Peyer's patch (tissue), 4 donors: ENCODE results near the gene TMEM175.

Experiments
- POLR2A ChIP-seq, 2 donors: fragments of 450-650 bp; IDR thresholded peaks; one replicate each; pipeline ENCODE4 v1.5.1; 2017; ENCODE audit warnings: antibody characterized with exemption in 2 of 2, mild to moderate bottlenecking in 2 of 2, moderate library complexity in 2 of 2
- TF ChIP-seq, protein P1 (sequence below), 6 experiments: fragments of 450-650 bp in 4 of 6; fragments of 200-600 bp in 2 of 6; sonication (generic) in 1 of 6; IDR thresholded peaks; one replicate each; pipeline ENCODE4 v1.5.1; 2017 to 2019; ENCODE audit warnings: antibody characterized with exemption in 6 of 6, mild to moderate bottlenecking in 3 of 6, moderate library complexity in 1 of 6

DNA sequence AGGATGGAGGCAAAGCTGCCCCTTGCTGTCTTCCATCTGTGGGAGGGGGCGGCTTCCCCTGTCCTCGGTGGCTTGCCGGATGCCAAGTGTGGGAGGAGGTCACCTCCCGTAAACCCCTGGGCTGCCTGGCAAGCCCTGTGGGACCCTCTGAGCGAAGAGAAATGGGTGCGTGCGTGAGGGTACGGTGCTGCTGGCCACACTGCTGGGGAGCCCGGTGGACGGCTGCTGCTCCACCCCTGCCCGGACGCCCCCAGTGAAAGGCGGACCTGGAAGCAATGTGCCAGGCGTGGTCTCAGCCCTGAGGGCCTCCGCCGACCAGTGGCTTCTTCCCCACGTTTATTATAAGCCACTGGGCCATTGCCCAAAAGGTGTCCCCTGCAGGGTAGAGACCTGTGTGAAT, 50.0 kb downstream of the TMEM175 start:
- TF ChIP-seq, protein P1, sequence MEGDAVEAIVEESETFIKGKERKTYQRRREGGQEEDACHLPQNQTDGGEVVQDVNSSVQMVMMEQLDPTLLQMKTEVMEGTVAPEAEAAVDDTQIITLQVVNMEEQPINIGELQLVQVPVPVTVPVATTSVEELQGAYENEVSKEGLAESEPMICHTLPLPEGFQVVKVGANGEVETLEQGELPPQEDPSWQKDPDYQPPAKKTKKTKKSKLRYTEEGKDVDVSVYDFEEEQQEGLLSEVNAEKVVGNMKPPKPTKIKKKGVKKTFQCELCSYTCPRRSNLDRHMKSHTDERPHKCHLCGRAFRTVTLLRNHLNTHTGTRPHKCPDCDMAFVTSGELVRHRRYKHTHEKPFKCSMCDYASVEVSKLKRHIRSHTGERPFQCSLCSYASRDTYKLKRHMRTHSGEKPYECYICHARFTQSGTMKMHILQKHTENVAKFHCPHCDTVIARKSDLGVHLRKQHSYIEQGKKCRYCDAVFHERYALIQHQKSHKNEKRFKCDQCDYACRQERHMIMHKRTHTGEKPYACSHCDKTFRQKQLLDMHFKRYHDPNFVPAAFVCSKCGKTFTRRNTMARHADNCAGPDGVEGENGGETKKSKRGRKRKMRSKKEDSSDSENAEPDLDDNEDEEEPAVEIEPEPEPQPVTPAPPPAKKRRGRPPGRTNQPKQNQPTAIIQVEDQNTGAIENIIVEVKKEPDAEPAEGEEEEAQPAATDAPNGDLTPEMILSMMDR (IDR thresholded peaks at IDR 0.05) = no peak
- no peak for TF ChIP-seq POLR2A (IDR thresholded peaks at IDR 0.05)
